Activated B cell treated with CpG ODN at 0.5 μM for 24 hours (primary cell): Measurements from ENCODE around the gene PLEKHA7. TPM values are rescaled to one million over a fixed set of nuclear protein-coding genes. Genes with fewer than 3 reads are reported as not detected.

ENCODE experiments used
- ATAC-seq: fragments of 200-7000 bp; cut with Tn5 transposase; one replicate; pipeline ENCODE4 v1.10.0; 2021; ENCODE audit warnings: low read depth, mild to moderate bottlenecking, moderate library complexity
- CTCF ChIA-PET: fragments of 350-600 bp; sonication (Branson Sonifier 250); formaldehyde crosslinking; loops from one replicate; lab custom pipeline; 2021; ENCODE audit warnings: antibody characterized with exemption; lab: Charles Lee
- POLR2A ChIA-PET: fragments of 350-600 bp; sonication (Branson Sonifier 250); formaldehyde crosslinking; loops from one replicate; lab custom pipeline; 2021; ENCODE audit warnings: antibody characterized with exemption; lab: Charles Lee
- DNase-seq: peaks from one replicate; pipeline ENCODE4 v3.0.0; 2022
- H3K27ac Mint-ChIP-seq: one replicate; pipeline ENCODE4 v1.8.0; 2020; ENCODE audit warnings: mixed read lengths
- H3K27me3 Mint-ChIP-seq: one replicate; pipeline ENCODE4 v1.8.0; 2021; ENCODE audit warnings: mixed read lengths
- H3K36me3 Mint-ChIP-seq: one replicate; pipeline ENCODE4 v1.8.0; 2021; ENCODE audit warnings: low read depth, mixed read lengths
- H3K4me1 Mint-ChIP-seq: one replicate; pipeline ENCODE4 v1.8.0; 2021; ENCODE audit warnings: mixed read lengths
- H3K4me3 Mint-ChIP-seq: one replicate; pipeline ENCODE4 v1.8.0; 2020; ENCODE audit warnings: mild to moderate bottlenecking, mixed read lengths
- H3K9me3 Mint-ChIP-seq: one replicate; pipeline ENCODE4 v1.8.0; 2020; ENCODE audit warnings: mixed read lengths
- CTCF ChIP-seq: fragments of 200-600 bp; IDR thresholded peaks from one replicate; pipeline ENCODE4 v1.8.0; 2022; ENCODE audit warnings: antibody characterized with exemption, mild to moderate bottlenecking
- intact Hi-C: fragments of 100-400 bp; cut with micrococcal nuclease; formaldehyde crosslinking; loops from one replicate; pipeline ENCODE4 v1.15.1; 2024
- total RNA-seq: library from RNA; stranded (reverse); gene quantifications from 2 replicates; pipeline ENCODE4 v1.2.3, GENCODE V29; 2022

Gene PLEKHA7
- total RNA-seq, 1 donor from 2014 or later: 4.9 TPM

GRCh38 chr11:16820324-16821092 lies 193.7 kb downstream of the PLEKHA7 start:
- Mint-ChIP-seq H3K27ac (peak overlapping the region; percentile 7), H3K4me3 (no peak overlapping the region), H3K36me3 (no peaks in the 10 kb centered on the region), H3K4me1 (peaks cover 6% of the 10 kb centered on the region), H3K27me3 (no peaks in the 10 kb centered on the region), H3K9me3 (no peaks in the 10 kb centered on the region)
- CTCF ChIA-PET: interaction anchor here (0.7 to 3.8 kb wide), 18 partner anchors 9 to 684 kb away, joined by 3 to 59 read pairs (median 3); no protein-coding TSS in a partner anchor
- DNase-seq (peak; percentile 23), ATAC-seq (peak; percentile 91)
- TF ChIP-seq CTCF: peak; percentile 41
- intact Hi-C loops: loop anchor here (1.0 to 5.0 kb wide), 9 partner anchors 35 to 684 kb away; partner anchors contain the start of genes KCNJ11, PLEKHA7 and RPS13
- POLR2A ChIA-PET: interaction anchor here (1.0 kb wide), 1 partner anchor 82 kb away, joined by 3 read pairs; the partner anchor contains the start of gene C11orf58

DNA sequence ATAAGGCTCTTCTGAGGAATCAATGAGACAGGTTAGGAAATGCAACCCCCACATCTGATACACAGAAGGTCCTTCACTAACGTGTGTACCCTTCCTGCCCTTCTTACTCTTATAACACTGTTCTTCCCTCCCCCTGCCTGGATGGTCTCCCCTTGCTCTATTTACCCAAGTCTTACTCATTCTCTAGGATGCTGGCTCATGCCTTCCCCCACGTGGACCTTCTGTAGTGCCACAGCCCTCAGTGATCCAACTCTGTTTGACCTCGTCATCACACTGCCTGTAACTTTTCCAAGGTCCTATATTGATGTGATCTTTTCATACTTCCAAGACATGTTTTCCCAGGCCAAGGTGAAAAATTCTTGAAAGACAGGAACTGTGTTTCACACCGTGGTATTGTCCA lies 195.9 kb downstream of the PLEKHA7 start:
- no peak overlapping the region for H3K4me3 Mint-ChIP-seq
- intact Hi-C loops: no loop called here
- H3K27me3 Mint-ChIP-seq: no peaks in the 10 kb centered on the region
- CTCF ChIA-PET: interaction anchor here (1.3 kb wide), 1 partner anchor 245 kb away, joined by 5 read pairs; no protein-coding TSS in a partner anchor
- H3K9me3 Mint-ChIP-seq: no peaks in the 10 kb centered on the region
- POLR2A ChIA-PET: no interaction called here
- peaks cover 6% of the 10 kb centered on the region for H3K4me1 Mint-ChIP-seq
- H3K27ac Mint-ChIP-seq: no peak overlapping the region
- no peaks in the 10 kb centered on the region for H3K36me3 Mint-ChIP-seq
- TF ChIP-seq CTCF: no peak
- DNase-seq: no peak
- ATAC-seq: no peak

DNA sequence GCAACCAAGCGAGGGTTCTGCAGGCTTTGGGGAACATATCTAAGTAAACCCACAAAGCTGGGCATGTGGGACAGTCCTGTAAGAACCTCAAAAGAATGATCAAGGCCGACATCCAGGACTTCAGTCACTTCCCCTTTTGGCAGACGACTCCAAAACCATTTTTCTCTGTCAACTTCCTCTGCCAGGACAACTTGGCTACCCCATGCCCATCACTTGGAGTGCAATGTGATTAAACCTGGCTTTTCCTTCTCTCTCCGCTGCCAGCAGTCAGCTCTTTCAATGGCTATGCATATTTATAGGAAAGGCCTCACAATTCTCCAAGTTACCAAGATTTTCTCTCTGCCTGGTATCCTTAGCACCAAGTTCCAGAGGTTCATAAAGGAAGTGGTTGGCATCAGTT lies 196.9 kb downstream of the PLEKHA7 start:
- ChIA-PET POLR2A (no interaction called here), CTCF (interaction anchor here (1.3 kb wide), 1 partner anchor 246 kb away, joined by 5 read pairs; no protein-coding TSS in a partner anchor)
- Mint-ChIP-seq H3K4me3 (no peak overlapping the region), H3K4me1 (peaks cover 6% of the 10 kb centered on the region), H3K27me3 (no peaks in the 10 kb centered on the region), H3K36me3 (no peaks in the 10 kb centered on the region), H3K27ac (no peak overlapping the region), H3K9me3 (no peaks in the 10 kb centered on the region)
- intact Hi-C loops: no loop called here
- TF ChIP-seq CTCF: no peak
- DNase-seq (no peak), ATAC-seq (no peak)

- Mint-ChIP-seq H3K4me3 (no peak overlapping the region), H3K36me3 (no peaks in the 10 kb centered on the region), H3K27ac (no peak overlapping the region), H3K9me3 (no peaks in the 10 kb centered on the region), H3K4me1 (peaks cover 6% of the 10 kb centered on the region), H3K27me3 (no peaks in the 10 kb centered on the region)
- DNase-seq: no peak
- no peak for TF ChIP-seq CTCF
- ChIA-PET CTCF (no interaction called here), POLR2A (no interaction called here)
- no peak for ATAC-seq
- intact Hi-C loops: no loop called here
Observed at GRCh38 chr11:16816358-16817270, 197.6 kb downstream of the PLEKHA7 start.
